DMS153 treated with DMSO at 0.1 percent for 48 hours (cell line): ENCODE data around the gene ZBTB7C.

Experiments used
- DNase-seq: peaks from one replicate; lab custom pipeline; 2025; ENCODE audit not compliant: unreplicated experiment; lab: John Stamatoyannopoulos, UW

Gene ZBTB7C

DNA sequence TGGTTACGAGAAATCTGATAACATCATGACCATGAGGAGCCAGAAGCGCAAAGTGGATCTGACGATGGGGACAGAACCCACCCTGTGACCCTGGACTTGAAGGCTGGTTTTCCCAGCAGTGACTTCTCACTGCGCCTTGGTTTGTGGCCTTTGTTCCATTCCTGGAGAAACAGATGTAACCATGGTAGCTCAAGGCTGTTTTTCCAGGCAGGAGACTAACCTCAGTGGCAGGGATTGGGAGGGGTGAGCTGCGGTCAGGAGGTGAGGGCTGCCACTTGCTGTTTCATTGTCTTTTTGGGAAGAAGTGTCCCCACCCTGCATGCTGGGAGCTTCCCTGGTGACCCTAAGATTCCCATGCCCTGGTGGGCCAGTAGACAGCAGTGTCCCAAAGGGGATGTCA, 362.3 kb downstream of the ZBTB7C start:
- DNase-seq: no peak

- DNase-seq: no peak
Observed at GRCh38 chr18:48045744-48046143, 363.4 kb downstream of the ZBTB7C start.

- DNase-seq: no peak
Observed at GRCh38 chr18:48044944-48045343, 364.2 kb downstream of the ZBTB7C start.

- no peak for DNase-seq
Observed at GRCh38 chr18:48043166-48043565, 366.0 kb downstream of the ZBTB7C start.

- DNase-seq: no peak
Observed at GRCh38 chr18:48042431-48042830, 366.8 kb downstream of the ZBTB7C start.

DNA sequence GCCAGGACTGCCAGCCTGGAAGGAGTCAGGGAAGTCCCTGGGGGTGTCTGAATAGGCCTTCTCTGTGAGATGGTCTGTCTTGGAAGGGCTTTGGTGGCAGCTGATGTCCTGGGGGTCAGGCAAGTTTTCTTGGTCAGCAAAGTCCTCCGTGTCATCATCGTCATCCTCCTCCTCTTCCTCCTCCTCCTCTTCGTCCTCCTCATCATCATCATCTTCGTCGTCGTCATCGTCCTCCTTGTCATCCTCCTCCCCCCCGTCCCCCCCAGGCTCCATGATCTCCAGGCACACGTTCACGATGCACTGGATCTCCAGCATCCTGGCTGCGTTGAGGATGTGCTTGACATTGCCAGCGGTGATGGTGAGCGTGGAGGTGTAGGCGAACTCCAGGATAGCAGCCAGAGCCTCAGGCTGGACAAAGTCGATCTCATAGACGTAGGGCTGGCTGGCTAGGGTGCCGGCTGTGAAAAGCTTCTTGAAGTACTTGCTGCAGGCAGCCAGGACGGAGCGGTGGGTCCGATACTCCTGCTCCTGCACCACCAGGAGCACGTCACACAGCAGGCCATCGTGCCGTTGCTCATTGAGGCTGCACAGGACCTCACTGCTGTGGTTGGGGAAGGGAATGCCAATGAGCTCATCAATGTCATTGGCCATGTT, 368.6 kb downstream of the ZBTB7C start:
- DNase-seq: no peak

DNA sequence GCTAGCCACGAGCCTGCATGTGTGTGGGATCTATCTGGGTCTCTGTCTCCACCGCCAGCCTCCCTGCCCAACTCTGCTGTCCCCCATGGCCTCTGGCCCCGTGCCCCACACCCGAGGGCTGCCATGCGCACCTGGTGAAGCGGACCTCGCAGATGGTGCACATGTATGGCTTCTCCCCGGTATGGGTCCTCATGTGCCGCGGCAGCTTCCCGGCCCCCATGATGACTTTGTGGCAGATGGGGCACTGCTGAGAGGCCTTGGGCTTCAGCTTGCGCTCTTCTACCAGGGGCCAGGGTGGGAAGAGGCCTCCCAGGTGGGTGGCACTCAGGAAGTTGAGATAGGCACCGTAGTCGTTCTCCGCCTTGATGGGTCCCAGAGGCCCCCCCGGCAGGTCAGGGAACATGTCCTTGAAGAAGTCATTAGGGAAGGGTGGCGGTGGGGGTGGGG, 369.4 kb downstream of the ZBTB7C start:
- DNase-seq: no peak

DNA sequence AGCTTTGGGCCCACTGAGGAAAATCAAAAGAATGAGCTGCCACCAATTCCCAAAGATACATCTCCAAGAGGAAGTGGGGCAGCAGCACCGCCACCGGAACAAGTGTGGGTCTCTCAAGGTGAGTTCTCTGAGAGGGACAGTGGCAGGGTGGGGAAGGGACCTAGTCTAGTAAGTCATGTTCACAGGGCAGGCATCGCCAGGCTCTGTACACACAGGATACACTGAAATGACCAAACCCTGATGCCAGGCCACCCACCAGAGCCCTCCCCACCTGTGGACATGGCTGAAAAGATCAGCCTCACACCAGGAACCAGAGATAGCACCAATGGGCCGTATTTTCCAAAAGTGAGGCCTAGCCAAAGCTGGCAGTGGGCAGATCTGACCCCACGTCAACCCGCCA, 370.5 kb downstream of the ZBTB7C start:
- DNase-seq: no peak

DNA sequence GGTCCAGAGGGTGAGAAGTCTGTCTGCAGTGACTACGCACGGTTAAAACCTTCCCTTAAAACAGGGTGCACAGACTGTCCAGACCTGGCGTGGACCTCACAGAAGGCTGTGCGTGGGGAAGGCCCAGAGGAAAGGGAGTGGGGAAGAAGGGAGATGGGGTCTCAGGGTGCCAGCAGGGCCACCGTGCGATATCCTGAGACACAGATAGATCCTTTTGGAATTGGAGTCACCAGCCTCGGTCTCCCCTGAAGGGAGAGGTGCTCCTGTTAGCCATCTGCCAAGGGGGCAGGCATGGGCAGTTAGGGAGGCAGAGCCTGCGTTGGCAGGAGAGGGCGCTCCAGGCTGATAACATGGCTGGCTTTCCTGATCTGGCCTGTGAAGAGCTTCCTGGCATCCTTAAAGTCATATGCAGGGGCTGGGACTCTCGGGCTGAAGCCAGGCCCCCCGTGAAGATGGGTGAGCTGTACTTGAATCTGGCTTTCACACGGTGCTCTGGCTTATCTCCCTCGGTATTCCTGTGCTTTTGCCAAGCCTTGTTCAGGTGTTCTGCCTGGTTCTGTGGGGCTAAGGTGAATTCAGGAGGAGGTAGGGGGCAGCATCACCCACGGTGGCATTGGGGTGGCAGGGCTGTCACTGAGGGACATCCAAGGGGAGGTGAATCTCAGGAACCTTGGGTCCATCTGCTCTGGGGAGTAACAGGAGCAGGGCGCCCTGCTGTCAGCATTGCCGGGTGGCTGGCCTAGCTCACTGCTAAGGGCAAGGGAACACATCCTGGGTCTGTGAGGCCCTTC, 371.5 kb downstream of the ZBTB7C start:
- DNase-seq: no peak

DNA sequence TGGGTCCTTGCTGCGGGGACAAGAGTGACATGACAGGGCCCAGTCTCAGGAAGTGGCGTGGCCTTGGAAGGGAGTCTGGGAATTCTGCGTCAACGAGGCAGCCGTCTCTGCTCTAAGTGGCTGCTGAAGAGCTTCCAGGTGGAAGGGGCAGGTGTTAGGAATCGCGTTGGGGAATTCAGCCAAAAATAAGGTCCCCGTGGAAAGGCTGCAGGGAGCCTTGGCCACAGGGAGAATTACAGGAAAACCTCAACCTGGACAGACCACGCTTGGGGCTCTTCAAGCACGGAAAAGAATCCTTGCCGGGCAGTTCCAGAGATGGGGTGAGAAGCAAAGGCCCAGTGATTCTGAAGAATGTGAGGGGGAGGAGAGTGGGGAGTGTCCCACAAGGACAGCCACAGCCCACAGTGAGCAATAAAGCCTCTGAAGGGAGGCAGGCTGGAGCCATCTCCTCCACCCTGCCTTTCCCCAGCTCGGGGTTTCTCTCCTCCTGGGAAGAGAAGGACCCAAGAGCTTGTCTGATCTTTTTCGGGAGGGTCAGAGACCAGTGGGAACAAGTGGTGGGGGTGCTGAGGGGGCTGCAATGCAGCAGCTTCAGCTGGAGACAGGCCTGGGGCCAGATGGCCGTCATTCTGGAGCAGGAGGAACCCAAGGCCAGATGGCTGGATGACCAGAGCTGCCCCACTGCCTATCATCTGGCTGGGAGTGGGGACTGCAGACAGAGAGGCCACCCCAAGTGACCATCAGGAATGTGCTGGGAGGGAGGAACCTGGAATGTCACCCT, 372.4 kb downstream of the ZBTB7C start:
- no peak for DNase-seq

GRCh38 chr18:48036226-48036625, 373.0 kb downstream of the ZBTB7C start:
- DNase-seq: no peak

GRCh38 chr18:48035556-48035860, 373.7 kb downstream of the ZBTB7C start:
- DNase-seq: no peak

- no peak for DNase-seq
Observed at GRCh38 chr18:48034651-48035555, 374.3 kb downstream of the ZBTB7C start.

DNA sequence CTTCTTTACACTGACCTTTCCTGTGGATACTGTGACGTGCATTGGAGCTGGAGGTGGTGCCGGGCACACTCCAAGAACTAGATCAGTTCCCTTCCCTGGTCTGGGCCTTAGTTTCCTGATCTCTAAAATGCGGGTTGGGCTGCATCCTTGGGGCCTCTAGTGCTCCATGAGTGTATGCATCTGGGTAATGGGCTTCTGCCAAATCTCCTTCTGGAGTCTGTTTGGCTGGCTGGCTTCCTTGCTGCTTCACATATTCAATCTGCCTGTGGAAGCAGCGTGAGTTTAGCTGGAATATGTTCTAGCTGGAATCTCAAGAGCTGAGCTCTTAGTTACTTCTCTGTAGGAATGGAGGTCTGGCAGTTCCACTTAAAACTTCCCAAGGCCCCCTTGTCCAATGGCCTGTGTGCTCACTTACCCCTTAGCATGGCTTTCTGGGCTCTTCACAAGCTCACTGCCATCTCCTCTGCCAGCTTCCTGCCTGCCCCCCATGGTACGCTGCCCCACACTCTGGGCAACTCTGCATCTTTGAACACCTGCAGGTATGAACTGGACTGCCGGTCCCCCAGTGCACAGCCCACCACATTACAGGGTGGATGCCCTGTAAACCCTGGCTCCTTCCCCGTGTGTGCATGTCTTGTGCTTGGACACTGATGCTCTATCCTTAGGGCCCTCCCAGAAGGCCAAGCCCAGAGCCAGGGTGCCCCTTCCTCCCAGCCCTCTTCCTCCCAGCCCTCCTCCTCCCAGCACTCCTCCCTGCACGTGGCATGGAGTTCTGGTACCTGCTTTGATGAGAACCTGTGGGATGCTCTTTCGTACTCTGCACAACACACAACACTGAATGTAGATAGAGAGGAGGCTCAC, 375.2 kb downstream of the ZBTB7C start:
- DNase-seq: no peak

DNA sequence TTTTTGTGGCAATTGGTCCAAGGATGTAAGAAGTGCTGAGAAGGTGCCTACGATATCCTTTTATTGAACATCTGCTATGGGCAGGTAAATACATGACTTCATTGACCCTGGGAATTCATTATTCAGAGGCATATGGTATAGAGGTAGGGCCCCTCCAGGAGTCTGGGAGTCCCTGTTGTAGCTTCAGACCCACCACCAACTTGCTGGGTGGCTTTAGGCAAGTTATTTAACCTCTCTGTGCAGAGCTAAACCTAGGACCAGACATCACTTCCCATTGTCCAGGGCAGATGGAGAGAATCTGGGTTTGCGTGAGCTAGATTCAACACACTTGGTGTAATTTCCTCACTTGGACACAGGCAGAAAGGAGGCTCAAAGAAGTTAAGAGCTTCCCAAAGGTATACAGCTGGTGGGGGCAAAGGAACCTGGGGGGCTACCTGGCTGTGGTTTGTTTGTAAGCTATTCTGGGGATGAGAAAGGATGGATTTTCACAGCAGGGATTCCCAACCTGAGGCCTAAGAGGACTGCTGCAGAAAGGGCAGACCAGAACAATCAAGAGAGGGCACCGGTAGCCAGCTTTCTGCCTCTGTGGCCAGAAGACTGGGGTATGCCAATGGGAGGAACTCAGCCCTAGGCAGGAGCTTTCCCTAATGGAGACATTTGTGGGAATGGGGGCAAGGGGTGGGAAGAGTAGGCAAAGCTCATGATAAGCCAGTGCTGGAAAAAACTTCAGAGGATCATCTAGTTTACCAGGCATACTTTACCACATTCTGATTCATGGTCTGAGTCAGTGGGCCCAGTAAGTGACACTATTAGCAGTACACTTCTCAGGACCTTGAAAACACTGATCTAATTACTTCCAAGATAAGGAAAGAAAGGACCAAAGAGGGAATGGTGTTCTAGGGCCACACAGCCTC, 376.1 kb downstream of the ZBTB7C start:
- DNase-seq: no peak

DNA sequence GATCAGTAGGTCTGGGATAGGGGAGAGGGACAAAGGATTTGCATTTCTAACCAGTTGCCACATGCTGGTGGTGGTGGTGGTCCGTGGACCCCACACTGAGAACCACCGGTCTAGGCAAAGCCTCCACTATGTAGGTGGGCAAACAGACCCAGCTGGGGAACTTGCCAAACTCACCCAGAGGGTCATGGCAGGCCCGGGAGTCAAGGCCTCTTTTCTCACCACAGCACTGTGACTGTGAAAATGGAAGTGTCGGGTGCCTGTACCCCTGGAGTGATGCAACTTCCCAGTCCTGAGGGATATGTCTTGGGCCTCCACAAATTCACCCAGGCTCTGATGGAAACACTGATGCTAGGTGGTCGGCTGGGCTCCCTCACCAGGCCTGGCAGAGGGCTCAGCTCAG, 377.5 kb downstream of the ZBTB7C start:
- DNase-seq: no peak

DNA sequence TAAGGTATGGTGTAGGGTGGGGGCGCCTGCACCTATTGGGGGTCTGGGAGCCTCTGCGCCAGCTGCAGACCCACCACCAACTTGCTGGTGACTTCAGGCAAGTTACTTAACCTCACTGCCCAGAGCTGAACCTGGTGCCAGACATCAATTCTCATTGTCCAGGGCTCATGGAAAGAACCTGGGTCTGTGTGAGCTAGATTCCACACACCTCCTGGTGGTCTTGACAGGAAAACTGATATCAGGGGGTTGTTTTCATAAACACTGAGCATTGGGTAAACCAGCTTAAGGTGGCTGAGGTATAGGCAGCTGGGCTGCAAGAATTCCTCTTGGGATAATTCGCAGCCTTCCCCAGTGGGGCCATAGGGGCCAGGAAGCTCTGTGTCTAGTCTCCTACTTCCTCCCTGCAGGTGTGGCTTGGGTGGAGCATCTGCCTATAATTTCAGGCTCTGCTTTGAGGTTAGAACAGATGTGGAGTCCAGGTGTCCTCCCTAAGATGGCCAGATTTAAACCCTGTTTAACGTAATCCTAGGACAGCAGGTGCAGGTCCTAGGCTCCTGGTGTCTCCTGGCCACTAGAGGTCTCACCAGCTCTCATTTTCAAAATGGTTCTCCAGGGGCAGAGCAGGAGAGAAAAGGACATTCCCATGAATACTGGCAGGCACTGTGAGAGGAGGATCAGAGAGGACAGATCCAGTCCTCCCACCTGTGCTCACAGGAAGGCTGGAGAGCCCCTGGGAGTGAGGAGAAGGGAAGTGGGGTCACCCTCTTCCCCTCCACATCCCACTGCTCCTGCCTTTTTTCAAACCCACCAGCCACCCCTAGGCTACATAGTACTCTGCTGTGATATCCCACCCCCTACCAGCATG, 378.3 kb downstream of the ZBTB7C start:
- peak; percentile 81 for DNase-seq
